Measurements from ENCODE around the gene TAX1BP3.

- TF ChIP-seq CTCF (IDR thresholded peaks at IDR 0.05) = no peak
- TF ChIP-seq POLR2AphosphoS5 (IDR thresholded peaks at IDR 0.05; ENCODE audit: low read depth, low read length) = no peak
- TF ChIP-seq, protein P1, sequence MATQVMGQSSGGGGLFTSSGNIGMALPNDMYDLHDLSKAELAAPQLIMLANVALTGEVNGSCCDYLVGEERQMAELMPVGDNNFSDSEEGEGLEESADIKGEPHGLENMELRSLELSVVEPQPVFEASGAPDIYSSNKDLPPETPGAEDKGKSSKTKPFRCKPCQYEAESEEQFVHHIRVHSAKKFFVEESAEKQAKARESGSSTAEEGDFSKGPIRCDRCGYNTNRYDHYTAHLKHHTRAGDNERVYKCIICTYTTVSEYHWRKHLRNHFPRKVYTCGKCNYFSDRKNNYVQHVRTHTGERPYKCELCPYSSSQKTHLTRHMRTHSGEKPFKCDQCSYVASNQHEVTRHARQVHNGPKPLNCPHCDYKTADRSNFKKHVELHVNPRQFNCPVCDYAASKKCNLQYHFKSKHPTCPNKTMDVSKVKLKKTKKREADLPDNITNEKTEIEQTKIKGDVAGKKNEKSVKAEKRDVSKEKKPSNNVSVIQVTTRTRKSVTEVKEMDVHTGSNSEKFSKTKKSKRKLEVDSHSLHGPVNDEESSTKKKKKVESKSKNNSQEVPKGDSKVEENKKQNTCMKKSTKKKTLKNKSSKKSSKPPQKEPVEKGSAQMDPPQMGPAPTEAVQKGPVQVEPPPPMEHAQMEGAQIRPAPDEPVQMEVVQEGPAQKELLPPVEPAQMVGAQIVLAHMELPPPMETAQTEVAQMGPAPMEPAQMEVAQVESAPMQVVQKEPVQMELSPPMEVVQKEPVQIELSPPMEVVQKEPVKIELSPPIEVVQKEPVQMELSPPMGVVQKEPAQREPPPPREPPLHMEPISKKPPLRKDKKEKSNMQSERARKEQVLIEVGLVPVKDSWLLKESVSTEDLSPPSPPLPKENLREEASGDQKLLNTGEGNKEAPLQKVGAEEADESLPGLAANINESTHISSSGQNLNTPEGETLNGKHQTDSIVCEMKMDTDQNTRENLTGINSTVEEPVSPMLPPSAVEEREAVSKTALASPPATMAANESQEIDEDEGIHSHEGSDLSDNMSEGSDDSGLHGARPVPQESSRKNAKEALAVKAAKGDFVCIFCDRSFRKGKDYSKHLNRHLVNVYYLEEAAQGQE (IDR thresholded peaks at IDR 0.05; ENCODE audit: insufficient read depth in 1 of 2, low read depth in 2 of 2, low read length in 1 of 2) = no peak
- no peak for TF ChIP-seq TCF7L2 (IDR thresholded peaks at IDR 0.05; ENCODE audit: low read depth, low read length)
- no peak for TF ChIP-seq SIN3A (IDR thresholded peaks at IDR 0.05; ENCODE audit: borderline replicate concordance, insufficient read depth, low read depth, low read length)
Observed at GRCh38 chr17:3621146-3621720, 47.1 kb downstream of the TAX1BP3 start.
